GM19351 (cell line): ENCODE results near the gene GSE1.

Experiments used
- ATAC-seq: cut with Tn5 transposase; IDR thresholded peaks from one replicate; pipeline ENCODE4 v1.9.1; 2021; ENCODE audit warnings: mild to moderate bottlenecking, moderate library complexity; ENCODE audit not compliant: unreplicated experiment

Gene GSE1

GRCh38 chr16:85645021-85645589 is 32.0 kb downstream of the GSE1 start:
- no peak for ATAC-seq

GRCh38 chr16:85646358-85646907 is 33.3 kb downstream of the GSE1 start:
- ATAC-seq = no peak

GRCh38 chr16:85646976-85647375 is 33.9 kb downstream of the GSE1 start:
- ATAC-seq = no peak

- ATAC-seq = no peak
These were observed 35.1 kb downstream of the GSE1 start for GRCh38 chr16:85648070-85648714.

- no peak for ATAC-seq
These were observed 35.7 kb downstream of the GSE1 start for GRCh38 chr16:85648805-85649204.

GRCh38 chr16:85649411-85650134 is 36.5 kb downstream of the GSE1 start:
- ATAC-seq = no peak

- no peak for ATAC-seq
These were observed 37.2 kb downstream of the GSE1 start for GRCh38 chr16:85650135-85650843.

GRCh38 chr16:85650844-85651628 is 37.9 kb downstream of the GSE1 start:
- ATAC-seq = no peak

GRCh38 chr16:85651629-85652430 is 38.7 kb downstream of the GSE1 start:
- no peak for ATAC-seq

- ATAC-seq = no peak
These were observed 39.5 kb downstream of the GSE1 start for GRCh38 chr16:85652431-85653221.

- no peak for ATAC-seq
These were observed 40.3 kb downstream of the GSE1 start for GRCh38 chr16:85653290-85653891.

- ATAC-seq = no peak
These were observed 41.4 kb downstream of the GSE1 start for GRCh38 chr16:85654251-85655095.

- no peak for ATAC-seq
These were observed 42.4 kb downstream of the GSE1 start for GRCh38 chr16:85655216-85656129.

GRCh38 chr16:85656351-85657266 is 43.5 kb downstream of the GSE1 start:
- no peak for ATAC-seq

GRCh38 chr16:85657267-85657650 is 44.1 kb downstream of the GSE1 start:
- ATAC-seq = no peak

GRCh38 chr16:85657996-85658395 is 44.9 kb downstream of the GSE1 start:
- ATAC-seq = no peak
